ENCODE data around the gene IMPA2.
A peak's percentile ranks its signal among the peaks of the same experiment; 100 is the strongest.
"Not testable (repeated sequence)": the region's sequence is repeated elsewhere in the genome, so short reads cannot be mapped to it uniquely, and the experiment has no call there.

IMPA2 gene

GRCh38 chr18:12030670-12031069, 49.4 kb downstream of the IMPA2 start:
- DNase-seq: no peak

GRCh38 chr18:12031181-12031580, 49.9 kb downstream of the IMPA2 start:
- no peak for DNase-seq

- DNase-seq: no peak
Observed at GRCh38 chr18:12031846-12032245, 50.5 kb downstream of the IMPA2 start.

- DNase-seq: no peak
Observed at GRCh38 chr18:12032786-12033642, 51.7 kb downstream of the IMPA2 start.

GRCh38 chr18:12033643-12034025, 52.3 kb downstream of the IMPA2 start:
- DNase-seq: no peak

- DNase-seq: no peak
Observed at GRCh38 chr18:12034241-12035100, 53.2 kb downstream of the IMPA2 start.

GRCh38 chr18:12035481-12035880, 54.2 kb downstream of the IMPA2 start:
- no peak for DNase-seq

GRCh38 chr18:12036201-12036751, 55.0 kb downstream of the IMPA2 start:
- DNase-seq: no peak

- no peak for DNase-seq
Observed at GRCh38 chr18:12038082-12038638, 56.9 kb downstream of the IMPA2 start.

GRCh38 chr18:12038639-12039539, 57.6 kb downstream of the IMPA2 start:
- DNase-seq: peak; percentile 68 to 84

GRCh38 chr18:12039540-12039930, 58.2 kb downstream of the IMPA2 start:
- DNase-seq: not testable (repeated sequence)

GRCh38 chr18:12041561-12041960, 60.3 kb downstream of the IMPA2 start:
- no peak for DNase-seq

GRCh38 chr18:12043811-12044210, 62.5 kb downstream of the IMPA2 start:
- DNase-seq: no peak

- no peak for DNase-seq
Observed at GRCh38 chr18:12044591-12044990, 63.3 kb downstream of the IMPA2 start.

- DNase-seq: no peak
Observed at GRCh38 chr18:12046046-12046750, 64.9 kb downstream of the IMPA2 start.

GRCh38 chr18:12046751-12047335, 65.5 kb downstream of the IMPA2 start:
- no peak for DNase-seq

- no peak for DNase-seq
Observed at GRCh38 chr18:12048010-12048826, 66.9 kb downstream of the IMPA2 start.

GRCh38 chr18:12048827-12049175, 67.5 kb downstream of the IMPA2 start:
- no peak for DNase-seq

GRCh38 chr18:12049978-12050811, 68.9 kb downstream of the IMPA2 start:
- no peak for DNase-seq
